WI38 (cell line): Measurements from ENCODE around the gene NEK11.
"Not testable (repeated sequence)": the region's sequence is repeated elsewhere in the genome, so short reads cannot be mapped to it uniquely, and the experiment has no call there.

Source experiments
- H3K4me3 ChIP-seq: 2 replicates; pipeline ENCODE4 v1.5.1; 2011; ENCODE audit warnings: low read depth, mild to moderate bottlenecking, control low read depth, low read length
- TF ChIP-seq, protein P1 (sequence below): IDR thresholded peaks from 2 replicates; pipeline ENCODE4 v1.5.1; 2012; ENCODE audit warnings: low read depth, mild to moderate bottlenecking, control low read depth, low read length

The NEK11 gene

GRCh38 chr3:131036986-131037385 lies 10.3 kb downstream of the NEK11 start:
- TF ChIP-seq, protein P1, sequence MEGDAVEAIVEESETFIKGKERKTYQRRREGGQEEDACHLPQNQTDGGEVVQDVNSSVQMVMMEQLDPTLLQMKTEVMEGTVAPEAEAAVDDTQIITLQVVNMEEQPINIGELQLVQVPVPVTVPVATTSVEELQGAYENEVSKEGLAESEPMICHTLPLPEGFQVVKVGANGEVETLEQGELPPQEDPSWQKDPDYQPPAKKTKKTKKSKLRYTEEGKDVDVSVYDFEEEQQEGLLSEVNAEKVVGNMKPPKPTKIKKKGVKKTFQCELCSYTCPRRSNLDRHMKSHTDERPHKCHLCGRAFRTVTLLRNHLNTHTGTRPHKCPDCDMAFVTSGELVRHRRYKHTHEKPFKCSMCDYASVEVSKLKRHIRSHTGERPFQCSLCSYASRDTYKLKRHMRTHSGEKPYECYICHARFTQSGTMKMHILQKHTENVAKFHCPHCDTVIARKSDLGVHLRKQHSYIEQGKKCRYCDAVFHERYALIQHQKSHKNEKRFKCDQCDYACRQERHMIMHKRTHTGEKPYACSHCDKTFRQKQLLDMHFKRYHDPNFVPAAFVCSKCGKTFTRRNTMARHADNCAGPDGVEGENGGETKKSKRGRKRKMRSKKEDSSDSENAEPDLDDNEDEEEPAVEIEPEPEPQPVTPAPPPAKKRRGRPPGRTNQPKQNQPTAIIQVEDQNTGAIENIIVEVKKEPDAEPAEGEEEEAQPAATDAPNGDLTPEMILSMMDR, result no peak
- no peak overlapping the region for H3K4me3 ChIP-seq

GRCh38 chr3:131038326-131038725 lies 11.6 kb downstream of the NEK11 start:
- no peak overlapping the region for H3K4me3 ChIP-seq

DNA sequence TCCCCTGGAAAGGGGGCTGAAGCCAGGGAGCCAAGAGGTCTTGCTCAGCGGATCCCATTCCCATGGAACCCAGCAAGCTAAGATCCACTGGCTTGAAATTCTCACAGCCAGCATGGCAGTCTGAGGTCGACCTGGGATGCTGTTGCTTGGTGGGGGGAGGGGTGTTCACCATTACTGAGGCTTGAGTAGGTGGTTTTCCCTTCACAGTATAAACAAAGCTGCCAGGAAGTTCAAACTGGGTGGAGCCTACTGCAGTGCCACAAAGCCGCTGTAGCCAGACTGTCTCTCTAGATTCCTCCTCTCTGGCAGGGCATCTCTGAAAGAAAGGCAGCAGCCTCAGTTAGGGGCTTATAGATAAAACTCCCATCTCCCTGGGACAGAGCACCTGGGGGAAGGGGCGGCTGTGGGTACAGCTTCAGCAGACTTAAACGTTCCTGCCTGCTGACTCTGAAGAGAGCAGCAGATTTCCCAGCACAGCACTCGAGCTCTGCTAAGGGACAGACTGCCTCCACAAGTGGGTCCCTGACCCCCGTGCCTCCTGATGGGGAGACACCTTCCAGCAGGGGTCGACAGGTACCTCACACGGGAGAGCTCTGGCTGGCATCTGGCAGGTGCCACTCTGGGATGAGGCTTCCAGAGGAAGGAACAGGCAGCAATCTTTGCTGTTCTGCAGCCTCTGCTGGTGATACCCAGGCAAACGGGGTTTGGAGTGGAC lies 15.8 kb downstream of the NEK11 start:
- H3K4me3 ChIP-seq, result not testable (repeated sequence)

More at GRCh38 chr3:131038326-131038725, 11.6 kb downstream of the NEK11 start:
- TF ChIP-seq, protein P1, result no peak

- no peak overlapping the region for H3K4me3 ChIP-seq
- TF ChIP-seq, protein P1, result no peak
These were observed 20.9 kb downstream of the NEK11 start for GRCh38 chr3:131047582-131047981.

GRCh38 chr3:131048030-131048429 lies 21.4 kb downstream of the NEK11 start:
- TF ChIP-seq, protein P1, result no peak
- H3K4me3 ChIP-seq, result no peak overlapping the region

GRCh38 chr3:131050001-131050400 lies 23.3 kb downstream of the NEK11 start:
- TF ChIP-seq, protein P1, result no peak
- H3K4me3 ChIP-seq, result no peak overlapping the region

DNA sequence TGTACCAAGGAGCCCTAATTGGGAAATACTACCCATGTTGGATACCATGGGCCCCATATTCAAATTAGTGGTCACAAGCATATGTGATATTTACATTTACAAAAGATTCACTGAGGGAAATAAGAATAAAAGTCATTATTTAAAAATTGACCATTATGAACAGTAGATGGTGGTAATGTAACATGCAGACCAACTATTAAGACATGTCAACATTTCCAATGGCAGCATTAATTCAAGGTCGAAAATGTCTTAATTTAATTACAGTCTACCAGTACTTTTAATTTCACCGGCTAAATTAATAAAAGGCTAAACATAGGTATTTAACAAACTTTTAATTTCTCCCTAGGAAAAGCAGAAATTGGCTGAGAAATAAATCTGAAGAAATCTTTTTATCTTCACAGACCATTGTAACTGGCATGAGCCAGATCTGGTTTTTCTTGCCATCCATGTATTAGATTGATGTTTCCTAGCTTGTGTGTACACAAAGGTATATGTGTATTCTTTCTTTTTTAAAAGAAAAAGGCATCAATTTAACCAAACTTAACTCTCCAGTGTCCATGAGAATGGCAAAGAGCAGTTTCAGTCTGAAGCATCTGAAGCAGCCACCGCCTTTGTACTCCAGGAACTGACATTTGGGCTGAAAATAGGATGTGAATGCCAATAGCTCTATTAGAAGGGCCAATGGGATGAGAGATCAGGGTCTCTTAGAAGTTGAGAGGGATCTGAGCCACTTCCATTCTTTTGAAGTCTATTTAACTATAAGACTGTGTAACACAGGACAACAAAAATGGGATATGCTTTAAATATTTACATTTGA lies 26.6 kb downstream of the NEK11 start:
- TF ChIP-seq, protein P1, result no peak

More for the DNA sequence above, 26.6 kb downstream of the NEK11 start:
- no peak overlapping the region for H3K4me3 ChIP-seq
